Parathyroid adenoma (tissue), 2 donors: ENCODE measurements around the gene GFI1.
A peak's percentile ranks its signal among the peaks of the same experiment; 100 is the strongest.

Experiments
- H2AFZ ChIP-seq: fragments of 300-600 bp; sonication (generic); one replicate; pipeline ENCODE4 v1.7.0; 2017; ENCODE audit warnings: antibody characterized with exemption, mild to moderate bottlenecking
- H3K27ac ChIP-seq: fragments of 300-600 bp; sonication (generic); one replicate; pipeline ENCODE4 v1.7.0; 2017
- H3K27me3 ChIP-seq: fragments of 300-600 bp; sonication (generic); one replicate; pipeline ENCODE4 v1.7.0; 2017; ENCODE audit warnings: low read length; ENCODE audit not compliant: control insufficient read depth, insufficient read depth
- H3K36me3 ChIP-seq: fragments of 300-600 bp; sonication (generic); one replicate; pipeline ENCODE4 v1.7.0; 2017; ENCODE audit warnings: low read length; ENCODE audit not compliant: control insufficient read depth, insufficient read depth
- H3K4me1 ChIP-seq: fragments of 300-600 bp; sonication (generic); one replicate; pipeline ENCODE4 v1.7.0; 2017; ENCODE audit warnings: control low read depth
- H3K4me2 ChIP-seq: fragments of 300-600 bp; sonication (generic); one replicate; pipeline ENCODE4 v1.7.0; 2017; ENCODE audit warnings: low read length
- H3K4me3 ChIP-seq: fragments of 300-600 bp; sonication (generic); one replicate; pipeline ENCODE4 v1.7.0; 2017; ENCODE audit warnings: low read depth, low read length
- H3K79me2 ChIP-seq: fragments of 300-600 bp; sonication (generic); one replicate; pipeline ENCODE4 v1.7.0; 2017; ENCODE audit warnings: control low read depth
- H3K9ac ChIP-seq: fragments of 300-600 bp; sonication (generic); one replicate; pipeline ENCODE4 v1.7.0; 2017; ENCODE audit warnings: mild to moderate bottlenecking
- H3K9me3 ChIP-seq: fragments of 300-600 bp; sonication (generic); one replicate; pipeline ENCODE4 v1.7.0; 2017; ENCODE audit warnings: low read length; ENCODE audit not compliant: control insufficient read depth
- CTCF ChIP-seq: fragments of 300-600 bp; sonication (generic); IDR thresholded peaks from one replicate; pipeline ENCODE4 v1.7.0; 2017; ENCODE audit warnings: antibody characterized with exemption, mild to moderate bottlenecking
- donor health status: primary hyperparathyroidism.

Gene GFI1

DNA sequence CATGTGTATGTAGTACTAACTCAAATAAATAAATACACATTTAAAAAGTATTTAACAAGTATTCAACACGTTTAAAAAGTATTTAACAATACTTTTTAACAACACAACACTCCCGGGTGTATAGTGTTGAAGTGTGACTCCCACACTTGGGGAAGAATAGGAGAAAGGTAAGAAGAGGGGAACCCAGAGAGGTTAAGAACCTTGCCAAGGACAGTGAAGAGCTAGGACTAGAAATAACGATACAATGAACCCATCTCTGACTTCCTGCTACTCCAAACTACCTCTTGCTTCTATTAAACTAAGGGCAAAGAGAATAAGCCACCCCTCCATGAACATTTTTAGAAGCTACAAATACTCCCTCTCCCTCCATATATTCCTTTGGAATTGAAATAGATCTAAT, 1.7 kb upstream of the GFI1 start:
- TF ChIP-seq CTCF: no peak
- H3K4me3 ChIP-seq: no peak overlapping the region
- no peaks in the 10 kb centered on the region for H3K79me2 ChIP-seq
- H2AFZ ChIP-seq: no peak overlapping the region
- H3K27ac ChIP-seq: no peak overlapping the region
- no peaks in the 10 kb centered on the region for H3K4me1 ChIP-seq
- peaks cover 17% of the 10 kb centered on the region for H3K27me3 ChIP-seq
- no peaks in the 10 kb centered on the region for H3K36me3 ChIP-seq
- H3K4me2 ChIP-seq: no peak overlapping the region
- no peaks in the 10 kb centered on the region for H3K9me3 ChIP-seq
- no peak overlapping the region for H3K9ac ChIP-seq

DNA sequence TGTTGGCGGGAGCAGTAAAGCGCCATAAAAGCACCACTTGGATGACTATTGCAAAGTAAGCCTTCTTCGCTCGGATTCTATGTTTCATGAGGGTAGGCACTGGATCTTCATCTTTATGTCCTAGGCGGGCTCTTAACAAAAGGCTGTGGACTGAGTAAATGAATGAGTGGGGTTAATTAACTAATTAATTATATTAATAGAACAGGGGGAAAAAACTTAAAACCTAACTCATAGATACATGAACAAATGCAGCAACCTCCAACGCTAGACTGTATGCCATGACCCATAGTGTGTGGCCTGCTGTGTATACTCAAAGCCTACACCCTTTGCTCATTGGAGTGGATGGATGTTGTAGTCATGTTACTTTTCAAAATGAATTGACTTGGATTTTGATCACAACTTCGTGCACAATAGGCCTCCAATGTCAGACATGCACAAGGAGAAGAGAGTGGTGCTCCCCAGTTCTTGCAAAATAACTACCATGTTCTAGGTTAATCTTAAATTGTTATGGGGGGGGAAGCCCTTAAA, 417 bp upstream of the GFI1 start:
- no peak overlapping the region for H3K4me3 ChIP-seq
- no peaks in the 10 kb centered on the region for H3K36me3 ChIP-seq
- H3K79me2 ChIP-seq: no peaks in the 10 kb centered on the region
- TF ChIP-seq CTCF: no peak
- no peak overlapping the region for H3K9ac ChIP-seq
- no peaks in the 10 kb centered on the region for H3K4me1 ChIP-seq
- H3K27me3 ChIP-seq: peaks cover 22% of the 10 kb centered on the region
- no peaks in the 10 kb centered on the region for H3K9me3 ChIP-seq
- H3K4me2 ChIP-seq: peak overlapping the region; percentile 61
- H3K27ac ChIP-seq: no peak overlapping the region
- no peak overlapping the region for H2AFZ ChIP-seq

DNA sequence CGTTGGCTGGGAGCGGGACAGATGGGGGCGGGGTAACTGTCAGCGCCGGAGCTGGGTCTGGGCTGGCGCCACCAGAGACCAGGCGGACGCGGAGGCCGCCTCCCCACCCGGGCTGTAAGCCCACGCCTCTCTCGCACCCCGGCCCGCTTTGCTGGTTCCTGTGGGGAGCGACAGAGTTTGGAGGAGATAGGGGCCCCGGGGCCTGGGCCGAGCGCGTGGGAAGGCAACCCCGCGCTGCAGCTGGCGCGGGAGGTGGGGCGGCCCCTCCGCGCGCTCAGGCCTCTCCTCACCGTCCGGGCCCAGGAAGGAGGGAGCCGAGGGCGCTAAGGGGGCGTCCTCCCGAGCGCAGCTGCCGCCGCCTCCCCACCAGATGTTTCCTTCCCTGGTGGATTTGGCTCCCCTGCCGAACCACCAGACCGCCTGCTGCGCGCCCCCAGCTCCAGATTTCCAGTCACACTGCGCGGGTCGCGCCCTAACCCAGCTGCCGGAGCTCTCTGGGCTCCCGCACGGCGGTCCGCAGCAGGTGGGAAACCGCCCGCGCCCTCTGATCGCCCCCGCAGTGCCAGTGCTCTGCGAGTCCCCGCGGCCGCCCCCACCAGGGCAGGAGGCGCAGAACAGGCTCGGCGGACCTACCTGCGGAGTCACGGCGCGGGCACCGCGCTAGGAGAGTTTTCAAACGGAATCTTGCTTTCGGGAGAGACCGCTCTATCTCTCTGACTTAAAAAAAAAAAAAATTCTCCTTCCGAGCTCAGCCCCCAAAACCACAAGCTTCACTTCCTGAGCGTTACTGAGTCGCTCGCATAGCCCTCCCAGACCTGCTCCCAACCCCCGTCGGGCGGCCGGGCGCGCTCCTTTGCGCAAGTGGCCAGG, 1.1 kb downstream of the GFI1 start:
- no peak overlapping the region for H3K27ac ChIP-seq
- H3K36me3 ChIP-seq: no peaks in the 10 kb centered on the region
- H3K9ac ChIP-seq: no peak overlapping the region
- H3K79me2 ChIP-seq: no peaks in the 10 kb centered on the region
- H3K4me3 ChIP-seq: peak overlapping the region; percentile 49
- H2AFZ ChIP-seq: peak overlapping the region; percentile 60
- no peak for TF ChIP-seq CTCF
- H3K4me2 ChIP-seq: peak overlapping the region; percentile 80
- H3K27me3 ChIP-seq: peaks cover 27% of the 10 kb centered on the region
- H3K9me3 ChIP-seq: no peaks in the 10 kb centered on the region
- no peaks in the 10 kb centered on the region for H3K4me1 ChIP-seq

DNA sequence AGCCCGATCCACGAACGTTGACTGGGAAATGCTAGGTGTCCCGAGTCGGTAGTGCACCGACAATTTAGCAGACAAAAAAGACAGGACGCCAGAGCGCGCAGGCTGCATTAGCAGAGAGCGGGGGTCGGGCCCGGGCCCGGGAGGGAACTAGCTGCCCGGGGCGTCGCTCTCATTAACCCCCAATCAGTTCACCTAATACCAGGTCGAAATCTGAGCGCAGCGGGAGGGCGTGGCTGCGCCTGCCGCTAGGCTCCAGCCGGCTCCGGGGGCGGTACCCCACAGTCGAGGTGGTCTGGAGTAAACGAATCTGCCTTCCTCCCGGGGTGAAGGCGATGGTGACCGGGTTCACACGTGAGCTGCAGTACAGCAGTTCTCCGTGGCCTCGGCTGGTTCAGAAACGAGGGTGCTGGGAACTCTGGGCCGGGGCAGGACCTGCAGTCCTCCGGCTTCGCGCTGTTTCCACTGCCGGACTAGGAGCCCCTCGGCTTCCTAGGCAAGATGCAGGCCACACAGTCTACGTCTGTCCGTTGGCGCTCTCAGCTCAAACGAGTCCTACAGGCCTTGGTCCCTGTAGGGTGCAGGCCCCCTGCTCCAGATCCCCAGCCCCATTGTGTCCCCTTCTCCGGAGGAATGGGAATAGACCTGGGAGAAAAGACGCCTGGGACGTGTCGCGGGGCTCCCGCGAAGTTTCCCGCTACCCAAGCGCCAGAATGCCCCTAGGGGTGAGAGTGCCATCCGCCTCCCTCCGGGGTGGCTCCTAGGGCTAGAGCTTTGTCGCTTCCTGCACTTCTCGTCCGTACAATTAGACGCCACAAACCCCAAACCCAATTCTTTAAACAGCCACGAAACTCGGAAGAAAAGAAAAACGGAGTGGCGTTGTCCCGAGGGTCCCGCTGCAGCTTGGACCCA, 2.0 kb downstream of the GFI1 start:
- Histone ChIP-seq H3K27ac (no peak overlapping the region), H3K4me1 (no peaks in the 10 kb centered on the region), H3K9me3 (no peaks in the 10 kb centered on the region), H3K4me3 (peak overlapping the region; percentile 37), H3K9ac (no peak overlapping the region), H3K79me2 (no peaks in the 10 kb centered on the region), H3K36me3 (no peaks in the 10 kb centered on the region), H3K4me2 (peak overlapping the region; percentile 80), H3K27me3 (peaks cover 27% of the 10 kb centered on the region), H2AFZ (peak overlapping the region; percentile 38)
- TF ChIP-seq CTCF: no peak
